Thyroid gland (tissue), 4 donors: ENCODE measurements around the gene LAMC3. TPM values are rescaled to one million over a fixed set of nuclear protein-coding genes. Genes with fewer than 3 reads are reported as not detected.

ENCODE experiments used
- DNase-seq, 2 donors: peaks; one replicate each; pipeline ENCODE4 v3.0.0-alpha.2; 2019
- H3K27ac ChIP-seq, 3 donors: fragments of 200-600 bp; sonication (generic); 1 replicate in 2 of 3; 2 replicates in 1 of 3; pipeline ENCODE4 v1.5.1; 2016 to 2019; ENCODE audit warnings: mild to moderate bottlenecking in 1 of 3, moderate library complexity in 1 of 3
- H3K27me3 ChIP-seq: fragments of 200-600 bp; sonication (generic); one replicate; pipeline ENCODE4 v1.5.1; 2019
- H3K36me3 ChIP-seq, 2 donors: fragments of 200-600 bp; sonication (generic); one replicate each; pipeline ENCODE4 v1.5.1; 2016 to 2019
- H3K4me1 ChIP-seq, 2 donors: fragments of 200-600 bp; sonication (generic); one replicate each; pipeline ENCODE4 v1.5.1; 2017 to 2019
- H3K4me3 ChIP-seq, 3 donors: fragments of 200-600 bp; sonication (generic); replicated peaks in 1 of 3; 1 replicate in 2 of 3; 2 replicates in 1 of 3; pipeline ENCODE4 v1.5.1; 2016; ENCODE audit warnings: mild to moderate bottlenecking in 1 of 3
- H3K9me3 ChIP-seq: fragments of 200-600 bp; sonication (generic); one replicate; pipeline ENCODE4 v1.5.1; 2017
- POLR2A ChIP-seq, 2 donors: fragments of 450-650 bp; IDR thresholded peaks; one replicate each; pipeline ENCODE4 v1.6.1; 2017; ENCODE audit warnings: antibody characterized with exemption in 2 of 2, mild to moderate bottlenecking in 2 of 2, moderate library complexity in 1 of 2
- WGBS, 2 donors: methylation state at CpG; one replicate each; pipeline ENCODE4 v1.1.5; 2017; 5-methylcytosine and 5-hydroxymethylcytosine counted together
- intact Hi-C: fragments of 100-400 bp; cut with DNase I; formaldehyde crosslinking; loops from one replicate; pipeline ENCODE4 v1.15.1; 2023
- total RNA-seq, 4 donors: library from RNA; depleted of rRNA; stranded (reverse); fragments of >200 nt; gene quantifications; one replicate each; pipeline ENCODE4 v1.2.3, GENCODE V29; 2016
- TF ChIP-seq, protein P1 (sequence below), 6 experiments: fragments of 200-600 bp in 3 of 6; fragments of 450-650 bp in 3 of 6; sonication (generic) in 3 of 6; IDR thresholded peaks; one replicate each; pipeline ENCODE4 v1.5.1; 2016 to 2019; ENCODE audit warnings: antibody characterized with exemption in 6 of 6, mild to moderate bottlenecking in 2 of 6, inconsistent platforms in 1 of 6, moderate library complexity in 1 of 6

The LAMC3 gene
- total RNA-seq, 4 donors from 2014 or later: 0.81 to 11.1 (median 3.2) TPM

GRCh38 chr9:131090025-131090787 lies 81.2 kb downstream of the LAMC3 start:
- no peaks in the 10 kb centered on the region for H3K36me3 ChIP-seq
- no peak for TF ChIP-seq POLR2A (IDR thresholded peaks at IDR 0.05)
- no peak for DNase-seq
- H3K4me1 ChIP-seq: peaks cover 3 to 5% of the 10 kb centered on the region in 2 donors
- no peak overlapping the region for H3K27ac ChIP-seq
- intact Hi-C loops: no loop called here
- H3K4me3 ChIP-seq: no peak overlapping the region
- H3K27me3 ChIP-seq: no peaks in the 10 kb centered on the region
- H3K9me3 ChIP-seq: no peaks in the 10 kb centered on the region
- 94 to 95% methylated on average over 11 of the region's 13 CpGs for WGBS, 2 donors

DNA sequence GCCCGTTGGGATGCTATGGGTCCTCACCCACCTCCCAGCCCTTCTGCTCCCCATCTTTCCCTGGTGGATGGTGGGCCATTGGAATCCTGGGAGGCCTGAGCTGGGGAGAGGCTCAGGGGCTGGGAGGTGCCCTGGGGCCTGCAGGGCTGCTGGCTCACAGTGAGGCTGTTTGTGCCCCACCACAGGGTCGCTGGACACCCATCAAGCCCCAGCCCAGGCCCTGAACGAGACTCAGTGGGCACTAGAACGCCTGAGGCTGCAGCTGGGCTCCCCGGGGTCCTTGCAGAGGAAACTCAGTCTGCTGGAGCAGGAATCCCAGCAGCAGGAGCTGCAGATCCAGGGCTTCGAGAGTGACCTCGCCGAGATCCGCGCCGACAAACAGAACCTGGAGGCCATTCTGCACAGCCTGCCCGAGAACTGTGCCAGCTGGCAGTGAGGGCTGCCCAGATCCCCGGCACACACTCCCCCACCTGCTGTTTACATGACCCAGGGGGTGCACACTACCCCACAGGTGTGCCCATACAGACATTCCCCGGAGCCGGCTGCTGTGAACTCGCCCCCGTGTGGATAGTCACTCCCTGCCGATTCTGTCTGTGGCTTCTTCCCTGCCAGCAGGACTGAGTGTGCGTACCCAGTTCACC lies 82.5 kb downstream of the LAMC3 start:
- TF ChIP-seq, protein P1, sequence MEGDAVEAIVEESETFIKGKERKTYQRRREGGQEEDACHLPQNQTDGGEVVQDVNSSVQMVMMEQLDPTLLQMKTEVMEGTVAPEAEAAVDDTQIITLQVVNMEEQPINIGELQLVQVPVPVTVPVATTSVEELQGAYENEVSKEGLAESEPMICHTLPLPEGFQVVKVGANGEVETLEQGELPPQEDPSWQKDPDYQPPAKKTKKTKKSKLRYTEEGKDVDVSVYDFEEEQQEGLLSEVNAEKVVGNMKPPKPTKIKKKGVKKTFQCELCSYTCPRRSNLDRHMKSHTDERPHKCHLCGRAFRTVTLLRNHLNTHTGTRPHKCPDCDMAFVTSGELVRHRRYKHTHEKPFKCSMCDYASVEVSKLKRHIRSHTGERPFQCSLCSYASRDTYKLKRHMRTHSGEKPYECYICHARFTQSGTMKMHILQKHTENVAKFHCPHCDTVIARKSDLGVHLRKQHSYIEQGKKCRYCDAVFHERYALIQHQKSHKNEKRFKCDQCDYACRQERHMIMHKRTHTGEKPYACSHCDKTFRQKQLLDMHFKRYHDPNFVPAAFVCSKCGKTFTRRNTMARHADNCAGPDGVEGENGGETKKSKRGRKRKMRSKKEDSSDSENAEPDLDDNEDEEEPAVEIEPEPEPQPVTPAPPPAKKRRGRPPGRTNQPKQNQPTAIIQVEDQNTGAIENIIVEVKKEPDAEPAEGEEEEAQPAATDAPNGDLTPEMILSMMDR (IDR thresholded peaks at IDR 0.05): no peak
- TF ChIP-seq POLR2A (IDR thresholded peaks at IDR 0.05): no peak
- no peaks in the 10 kb centered on the region for H3K27me3 ChIP-seq

GRCh38 chr9:131092030-131092429 lies 83.1 kb downstream of the LAMC3 start:
- DNase-seq: no peak
- TF ChIP-seq, protein P1 (IDR thresholded peaks at IDR 0.05): no peak
- no peak for TF ChIP-seq POLR2A (IDR thresholded peaks at IDR 0.05)
- Histone ChIP-seq H3K36me3 (no peaks in the 10 kb centered on the region), H3K4me3 (no peak overlapping the region), H3K27me3 (no peaks in the 10 kb centered on the region), H3K9me3 (no peaks in the 10 kb centered on the region), H3K27ac (no peak overlapping the region), H3K4me1 (peaks cover 2 to 7% of the 10 kb centered on the region in 2 donors)
- WGBS, 2 donors: 84 to 90% methylated on average over 6 of the region's 6 CpGs
- intact Hi-C loops: no loop called here

More for the DNA sequence above, 82.5 kb downstream of the LAMC3 start:
- 79 to 86% methylated on average over 8 to 11 of the region's 19 CpGs for WGBS, 2 donors
- intact Hi-C loops: no loop called here
- H3K4me3 ChIP-seq: no peak overlapping the region
- peaks cover 0 to 7% of the 10 kb centered on the region in 2 donors for H3K4me1 ChIP-seq
- no peaks in the 10 kb centered on the region for H3K9me3 ChIP-seq
- DNase-seq: no peak
- no peak overlapping the region for H3K27ac ChIP-seq
- no peaks in the 10 kb centered on the region for H3K36me3 ChIP-seq

DNA sequence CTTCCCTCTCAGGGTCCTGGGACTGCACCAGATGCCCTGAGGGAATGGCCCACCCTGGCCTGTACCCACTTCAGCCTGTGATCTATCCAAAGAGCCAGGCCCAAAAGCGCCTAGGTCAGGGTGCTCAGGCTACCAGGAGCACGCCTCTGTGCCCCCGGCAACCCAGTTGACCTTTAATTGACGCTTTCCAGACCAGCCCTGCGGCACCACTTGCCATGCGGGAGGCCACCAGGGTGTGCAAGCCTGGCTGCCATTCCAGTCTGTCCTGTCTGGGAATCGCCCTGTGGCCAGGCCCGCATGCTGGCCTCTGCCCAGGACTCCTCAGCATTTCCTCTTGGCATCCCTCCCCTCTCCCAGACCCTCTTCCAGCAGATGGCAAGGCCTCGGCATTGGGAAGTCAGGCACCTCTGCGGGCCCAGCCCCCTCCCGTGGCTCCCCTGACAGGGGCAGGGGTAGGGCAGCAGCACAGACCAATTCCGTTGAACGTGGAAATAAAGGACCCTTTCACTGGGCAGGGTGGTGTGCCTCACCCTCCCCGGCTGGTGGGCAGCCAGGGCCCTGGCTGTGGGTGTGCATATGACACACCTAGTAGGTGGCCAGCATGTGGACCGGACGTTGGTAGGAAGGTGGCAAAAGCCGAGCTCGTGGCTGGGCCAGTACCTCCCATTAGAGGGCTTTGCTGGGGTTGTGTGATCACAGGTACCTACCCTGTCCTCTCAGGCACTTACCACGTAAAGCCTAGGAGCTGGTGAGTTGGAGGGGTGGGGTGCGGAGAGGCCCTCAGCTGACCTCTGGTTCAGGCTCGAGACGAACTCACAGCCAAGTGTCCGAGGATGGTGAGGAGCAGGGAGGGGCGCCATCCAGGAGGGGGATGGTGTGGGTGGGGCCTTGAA lies 83.8 kb downstream of the LAMC3 start:
- H3K36me3 ChIP-seq: no peaks in the 10 kb centered on the region
- H3K9me3 ChIP-seq: no peaks in the 10 kb centered on the region
- intact Hi-C loops: no loop called here
- H3K4me3 ChIP-seq: no peak overlapping the region
- WGBS, 2 donors: 85 to 86% methylated on average over 12 to 24 of the region's 24 CpGs
- no peak for DNase-seq
- peaks cover 10 to 12% of the 10 kb centered on the region in 2 donors for H3K4me1 ChIP-seq
- no peak for TF ChIP-seq POLR2A (IDR thresholded peaks at IDR 0.05)
- TF ChIP-seq, protein P1 (IDR thresholded peaks at IDR 0.05): no peak
- H3K27me3 ChIP-seq: no peaks in the 10 kb centered on the region
- no peak overlapping the region for H3K27ac ChIP-seq

GRCh38 chr9:131094015-131094414 lies 85.0 kb downstream of the LAMC3 start:
- Histone ChIP-seq H3K4me1 (peaks cover 22 to 24% of the 10 kb centered on the region in 2 donors), H3K4me3 (no peak overlapping the region), H3K27ac (no peak overlapping the region), H3K27me3 (no peaks in the 10 kb centered on the region), H3K36me3 (no peaks in the 10 kb centered on the region), H3K9me3 (no peaks in the 10 kb centered on the region)
- TF ChIP-seq, protein P1 (IDR thresholded peaks at IDR 0.05): no peak
- TF ChIP-seq POLR2A (IDR thresholded peaks at IDR 0.05): no peak
- WGBS, 2 donors: 89 to 91% methylated on average over 5 of the region's 5 CpGs
- no peak for DNase-seq
- intact Hi-C loops: no loop called here
